Smooth muscle cell (in vitro differentiated cells): ENCODE data around the gene TBC1D22A. TPM values are rescaled to one million over a fixed set of nuclear protein-coding genes. Genes with fewer than 3 reads are reported as not detected.

Experiments
- DNase-seq: peaks from one replicate; lab custom pipeline; 2025; ENCODE audit not compliant: unreplicated experiment; lab: John Stamatoyannopoulos, UW
- H2AFZ ChIP-seq: fragments of 200-600 bp; sonication (generic); 2 replicates; pipeline ENCODE4 v1.6.0; 2016; ENCODE audit warnings: antibody characterized with exemption, low read depth, mild to moderate bottlenecking
- H3F3A ChIP-seq: fragments of 200-600 bp; sonication (generic); 2 replicates; pipeline ENCODE4 v1.6.0; 2017; ENCODE audit warnings: antibody characterized with exemption, low read depth
- H3K27ac ChIP-seq: fragments of 200-600 bp; sonication (generic); 2 replicates; pipeline ENCODE4 v1.5.1; 2016; ENCODE audit warnings: low read depth, mild to moderate bottlenecking
- H3K27me3 ChIP-seq: fragments of 200-600 bp; sonication (generic); 2 replicates; pipeline ENCODE4 v1.6.1; 2016; ENCODE audit warnings: low read depth, mild to moderate bottlenecking
- H3K36me3 ChIP-seq: fragments of 200-600 bp; sonication (generic); 2 replicates; pipeline ENCODE4 v1.5.1; 2016; ENCODE audit warnings: low read depth
- H3K4me1 ChIP-seq: fragments of 200-600 bp; sonication (generic); 2 replicates; pipeline ENCODE4 v1.5.1; 2016; ENCODE audit warnings: low read depth
- H3K4me2 ChIP-seq: fragments of 200-600 bp; sonication (generic); 2 replicates; pipeline ENCODE4 v1.6.0; 2016; ENCODE audit warnings: mild to moderate bottlenecking
- H3K4me3 ChIP-seq: fragments of 200-600 bp; sonication (generic); 2 replicates; pipeline ENCODE4 v1.5.1; 2016; ENCODE audit warnings: mild to moderate bottlenecking
- H3K79me2 ChIP-seq: fragments of 200-600 bp; sonication (generic); 2 replicates; pipeline ENCODE4 v1.6.0; 2016; ENCODE audit warnings: low read depth, mild to moderate bottlenecking
- H3K9ac ChIP-seq: fragments of 200-600 bp; sonication (generic); 2 replicates; pipeline ENCODE4 v1.6.0; 2016; ENCODE audit warnings: low read depth
- H3K9me3 ChIP-seq: fragments of 200-600 bp; sonication (generic); replicated peaks from 2 replicates; pipeline ENCODE4 v1.5.1; 2016; ENCODE audit warnings: low read depth
- H4K20me1 ChIP-seq: fragments of 200-600 bp; sonication (generic); 2 replicates; pipeline ENCODE4 v1.6.0; 2016; ENCODE audit warnings: low read depth
- WGBS: methylation state at CpG from one replicate; pipeline ENCODE4 v1.1.7; 2016; ENCODE audit warnings: low lambda C conversion rate; 5-methylcytosine and 5-hydroxymethylcytosine counted together
- polyA plus RNA-seq: library from polyadenylated mRNA; unstranded; fragments of >200 nt; fragmentation: Nextera tagmentation; extraction: Ambion mirVana; gene quantifications from 2 replicates; pipeline ENCODE4 v1.2.1, GENCODE V29; 2016
- total RNA-seq: library from RNA; depleted of rRNA; stranded (reverse); fragments of >200 nt; gene quantifications from 2 replicates; pipeline ENCODE4 v1.2.3, GENCODE V29; 2014
- TF ChIP-seq, protein P1 (sequence below): fragments of 200-600 bp; sonication (generic); IDR thresholded peaks from 2 replicates; pipeline ENCODE4 v1.5.1; 2017; ENCODE audit warnings: borderline replicate concordance, mild to moderate bottlenecking, antibody characterized with exemption; ENCODE audit not compliant: insufficient read depth, poor library complexity, severe bottlenecking

Gene TBC1D22A
- total and polyA plus RNA-seq, 2 experiments from 2014 or later = 12.5 to 14.4 TPM

DNA sequence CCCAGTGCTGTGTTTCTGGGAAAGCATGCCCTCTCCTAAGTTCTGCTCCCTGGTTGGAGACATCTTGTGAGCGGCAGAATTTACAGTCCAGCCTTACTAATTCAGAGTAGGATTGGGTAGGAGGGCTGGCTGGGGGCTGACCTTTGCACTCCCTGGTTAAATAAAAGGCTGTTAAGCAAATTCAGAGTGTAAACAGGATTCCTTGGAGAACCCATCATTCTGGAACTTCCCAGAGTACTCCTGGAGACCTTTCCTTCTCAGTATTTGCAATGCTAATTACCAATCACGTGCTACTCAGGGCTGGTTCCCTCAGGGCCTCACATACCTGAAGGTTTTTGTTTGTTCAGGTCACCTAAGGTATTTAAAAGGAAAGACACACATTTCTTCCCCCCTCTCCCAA lies 340.2 kb downstream of the TBC1D22A start:
- peaks cover 9% of the 10 kb centered on the region for H3F3A ChIP-seq
- 38% methylated on average over 2 of the region's 2 CpGs for WGBS
- no peaks in the 10 kb centered on the region for H3K9me3 ChIP-seq
- TF ChIP-seq, protein P1, sequence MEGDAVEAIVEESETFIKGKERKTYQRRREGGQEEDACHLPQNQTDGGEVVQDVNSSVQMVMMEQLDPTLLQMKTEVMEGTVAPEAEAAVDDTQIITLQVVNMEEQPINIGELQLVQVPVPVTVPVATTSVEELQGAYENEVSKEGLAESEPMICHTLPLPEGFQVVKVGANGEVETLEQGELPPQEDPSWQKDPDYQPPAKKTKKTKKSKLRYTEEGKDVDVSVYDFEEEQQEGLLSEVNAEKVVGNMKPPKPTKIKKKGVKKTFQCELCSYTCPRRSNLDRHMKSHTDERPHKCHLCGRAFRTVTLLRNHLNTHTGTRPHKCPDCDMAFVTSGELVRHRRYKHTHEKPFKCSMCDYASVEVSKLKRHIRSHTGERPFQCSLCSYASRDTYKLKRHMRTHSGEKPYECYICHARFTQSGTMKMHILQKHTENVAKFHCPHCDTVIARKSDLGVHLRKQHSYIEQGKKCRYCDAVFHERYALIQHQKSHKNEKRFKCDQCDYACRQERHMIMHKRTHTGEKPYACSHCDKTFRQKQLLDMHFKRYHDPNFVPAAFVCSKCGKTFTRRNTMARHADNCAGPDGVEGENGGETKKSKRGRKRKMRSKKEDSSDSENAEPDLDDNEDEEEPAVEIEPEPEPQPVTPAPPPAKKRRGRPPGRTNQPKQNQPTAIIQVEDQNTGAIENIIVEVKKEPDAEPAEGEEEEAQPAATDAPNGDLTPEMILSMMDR = no peak
- H3K27ac ChIP-seq = peak overlapping the region; percentile 44
- H3K79me2 ChIP-seq = no peaks in the 10 kb centered on the region
- no peak for DNase-seq
- H2AFZ ChIP-seq = no peak overlapping the region
- peak overlapping the region; percentile 36 for H3K4me2 ChIP-seq
- H3K36me3 ChIP-seq = no peaks in the 10 kb centered on the region
- H3K9ac ChIP-seq = peak overlapping the region; percentile 17
- no peaks in the 10 kb centered on the region for H3K4me1 ChIP-seq
- H4K20me1 ChIP-seq = no peaks in the 10 kb centered on the region
- no peaks in the 10 kb centered on the region for H3K27me3 ChIP-seq
- H3K4me3 ChIP-seq = no peak overlapping the region

DNA sequence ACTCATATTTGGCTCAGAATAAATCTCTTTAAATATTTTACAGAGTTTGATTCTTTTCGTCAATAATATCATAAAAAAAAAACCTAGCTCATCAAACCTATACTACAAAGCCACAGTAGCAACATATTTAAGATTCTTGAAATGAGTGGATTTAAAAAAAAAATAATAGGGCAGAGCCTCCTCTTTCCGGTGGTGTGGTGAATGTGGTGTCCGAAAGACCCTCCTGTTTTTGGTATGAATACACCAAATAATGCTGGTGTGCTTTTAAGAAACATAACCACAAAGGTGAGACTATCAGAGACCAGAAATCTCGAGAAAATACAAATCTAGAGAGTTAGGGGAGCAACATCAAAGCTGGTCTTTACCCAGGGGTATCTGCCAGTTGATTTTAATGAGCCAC lies 342.6 kb downstream of the TBC1D22A start:
- 96% methylated on average over 4 of the region's 4 CpGs for WGBS
- no peak overlapping the region for H2AFZ ChIP-seq
- no peak overlapping the region for H3K4me2 ChIP-seq
- no peak overlapping the region for H3K9ac ChIP-seq
- H3K27me3 ChIP-seq = no peaks in the 10 kb centered on the region
- no peak for DNase-seq
- H3K4me3 ChIP-seq = no peak overlapping the region
- no peaks in the 10 kb centered on the region for H3K9me3 ChIP-seq
- no peaks in the 10 kb centered on the region for H3K4me1 ChIP-seq
- no peak overlapping the region for H3K27ac ChIP-seq
- TF ChIP-seq, protein P1 = no peak
- H3K79me2 ChIP-seq = no peaks in the 10 kb centered on the region
- no peaks in the 10 kb centered on the region for H4K20me1 ChIP-seq
- H3F3A ChIP-seq = peaks cover 9% of the 10 kb centered on the region
- H3K36me3 ChIP-seq = no peaks in the 10 kb centered on the region

DNA sequence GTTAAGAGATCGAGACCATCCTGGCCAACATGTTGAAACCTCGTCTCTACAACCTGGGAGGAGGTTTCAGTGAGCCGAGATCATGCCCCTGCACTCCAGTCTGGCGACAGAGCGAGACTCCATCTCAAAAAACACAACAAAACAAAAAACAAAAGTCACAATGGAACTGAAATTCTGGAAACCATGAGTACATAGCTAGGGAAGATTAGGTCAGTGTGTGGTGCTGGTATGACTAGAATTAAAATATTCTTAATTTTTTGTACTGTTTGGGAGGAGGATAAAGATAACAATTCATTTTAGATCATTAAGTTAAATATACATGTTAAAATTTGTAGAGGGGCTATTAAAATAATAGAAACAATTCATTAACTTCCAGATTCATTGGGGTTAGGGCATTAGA lies 344.4 kb downstream of the TBC1D22A start:
- no peak for DNase-seq
- Histone ChIP-seq H3K27ac (peak overlapping the region; percentile 92), H2AFZ (no peak overlapping the region), H3K9ac (peak overlapping the region; percentile 50), H3K79me2 (no peaks in the 10 kb centered on the region), H3K27me3 (no peaks in the 10 kb centered on the region), H4K20me1 (no peaks in the 10 kb centered on the region), H3K4me2 (peak overlapping the region; percentile 28), H3K4me3 (no peak overlapping the region), H3F3A (peaks cover 9% of the 10 kb centered on the region), H3K36me3 (no peaks in the 10 kb centered on the region), H3K4me1 (peaks cover 14% of the 10 kb centered on the region), H3K9me3 (no peaks in the 10 kb centered on the region)
- TF ChIP-seq, protein P1 = no peak
- WGBS = 97% methylated on average over 5 of the region's 5 CpGs

DNA sequence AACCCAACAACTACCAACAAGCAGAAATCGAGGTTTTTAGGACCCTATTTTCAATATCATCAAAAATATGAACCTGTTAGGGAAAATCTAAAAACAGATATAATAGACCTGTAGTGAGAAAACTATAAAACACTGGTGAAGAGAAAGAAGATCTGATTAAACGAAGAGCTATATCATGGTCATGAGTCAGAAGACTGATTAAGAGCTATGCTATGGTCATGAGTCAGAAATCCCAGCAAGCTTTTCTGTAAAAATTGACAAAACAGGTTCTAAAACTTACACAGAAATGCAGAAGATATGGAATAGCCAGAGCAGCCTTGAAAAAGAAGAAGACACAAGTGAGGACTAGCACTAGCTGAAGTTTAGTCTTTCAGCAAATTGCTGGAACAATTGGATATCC lies 345.0 kb downstream of the TBC1D22A start:
- WGBS = 50% methylated on average over 2 of the region's 2 CpGs

More for the DNA sequence above, 345.0 kb downstream of the TBC1D22A start:
- Histone ChIP-seq H3F3A (peaks cover 9% of the 10 kb centered on the region), H3K4me1 (peaks cover 14% of the 10 kb centered on the region), H3K4me2 (peak overlapping the region; percentile 28), H4K20me1 (no peaks in the 10 kb centered on the region), H3K9me3 (no peaks in the 10 kb centered on the region), H3K27ac (peak overlapping the region; percentile 92), H3K9ac (peak overlapping the region; percentile 50), H3K36me3 (no peaks in the 10 kb centered on the region), H3K4me3 (no peak overlapping the region), H3K79me2 (no peaks in the 10 kb centered on the region), H3K27me3 (no peaks in the 10 kb centered on the region), H2AFZ (no peak overlapping the region)
- no peak for DNase-seq
- TF ChIP-seq, protein P1 = no peak
